Fibroblast of skin of left quadriceps (primary cell): ENCODE results near the gene ANKMY1.
"Not testable (repeated sequence)": the region's sequence is repeated elsewhere in the genome, so short reads cannot be mapped to it uniquely, and the experiment has no call there.

Experiments
- DNase-seq, 2 experiments: peaks; one replicate each; pipeline ENCODE4 v3.0.0-alpha.2; 2013; ENCODE audit warnings: low read depth in 2 of 2

ANKMY1 gene

GRCh38 chr2:240505910-240506309 lies 51.9 kb downstream of the ANKMY1 start:
- DNase-seq = no peak

- no peak for DNase-seq
Measured at GRCh38 chr2:240503848-240504247, 53.9 kb downstream of the ANKMY1 start.

- no peak for DNase-seq
Measured at GRCh38 chr2:240503375-240503774, 54.4 kb downstream of the ANKMY1 start.

GRCh38 chr2:240502430-240503121 lies 55.2 kb downstream of the ANKMY1 start:
- DNase-seq = no peak

- no peak for DNase-seq
Measured at GRCh38 chr2:240502059-240502429, 55.7 kb downstream of the ANKMY1 start.

- no peak for DNase-seq
Measured at GRCh38 chr2:240501531-240501991, 56.2 kb downstream of the ANKMY1 start.

GRCh38 chr2:240500561-240501423 lies 57.0 kb downstream of the ANKMY1 start:
- no peak for DNase-seq

GRCh38 chr2:240499309-240500301 lies 58.2 kb downstream of the ANKMY1 start:
- no peak for DNase-seq

- no peak for DNase-seq
Measured at GRCh38 chr2:240498958-240499260, 58.9 kb downstream of the ANKMY1 start.

- no peak for DNase-seq
Measured at GRCh38 chr2:240498171-240498957, 59.4 kb downstream of the ANKMY1 start.

- DNase-seq = not testable (repeated sequence)
Measured at GRCh38 chr2:240497082-240497481, 60.7 kb downstream of the ANKMY1 start.

GRCh38 chr2:240494942-240495341 lies 62.8 kb downstream of the ANKMY1 start:
- not testable (repeated sequence) for DNase-seq

GRCh38 chr2:240494194-240494793 lies 63.5 kb downstream of the ANKMY1 start:
- no peak for DNase-seq

- DNase-seq = no peak
Measured at GRCh38 chr2:240491483-240491882, 66.3 kb downstream of the ANKMY1 start.

GRCh38 chr2:240482141-240482540 lies 75.6 kb downstream of the ANKMY1 start:
- DNase-seq = no peak

GRCh38 chr2:240481720-240482119 lies 76.1 kb downstream of the ANKMY1 start:
- DNase-seq = no peak

- DNase-seq = no peak
Measured at GRCh38 chr2:240480834-240481623, 76.8 kb downstream of the ANKMY1 start.

GRCh38 chr2:240479111-240479501 lies 78.7 kb downstream of the ANKMY1 start:
- no peak for DNase-seq

GRCh38 chr2:240478346-240479110 lies 79.3 kb downstream of the ANKMY1 start:
- DNase-seq = no peak
